ENCODE data around the gene CYTH3. TPM values are rescaled to one million over a fixed set of nuclear protein-coding genes. Genes with fewer than 3 reads are reported as not detected.

The CYTH3 gene
- total and polyA plus RNA-seq, 9 of the 15 experiments (the other 6 are each of a cell fraction or from before 2014, with no cell fraction given): 0.25 to 15.2 (median 11.4) TPM

GRCh38 chr7:6271694-6272440 lies 557 bp downstream of the CYTH3 start (continued):
- TF ChIP-seq DLX4 (CRISPR knock-in tag; IDR thresholded peaks at IDR 0.05) (no peak), KAT8 (IDR thresholded peaks at IDR 0.05; ENCODE audit: low read depth) (no peak), L3MBTL2 (IDR thresholded peaks at IDR 0.05) (0 out of 2 replicates have a peak, but pooled peaks have one; percentile 10), ZNF124 (CRISPR knock-in tag; IDR thresholded peaks at IDR 0.05) (no peak), SAFB2 (IDR thresholded peaks at IDR 0.05; ENCODE audit: borderline replicate concordance, low read depth, low read length, severe bottlenecking) (no peak), ZEB2 (IDR thresholded peaks at IDR 0.05) (0 out of 2 replicates have a peak, but pooled peaks have one; percentile 39), STAT5A (IDR thresholded peaks at IDR 0.05; ENCODE audit: borderline replicate concordance, low read length) (no peak), E2F6 (IDR thresholded peaks at IDR 0.05; ENCODE audit: borderline replicate concordance in 1 of 2, extremely low read depth in 1 of 2, insufficient read depth in 1 of 2, insufficient read length in 1 of 2, low read depth in 1 of 2, low read length in 1 of 2, poor library complexity in 1 of 2, severe bottlenecking in 1 of 2) (peak in 1 of 2 experiments; percentile 4), ZNF134 (CRISPR knock-in tag; conservative IDR thresholded peaks at IDR 0.05) (no peak), DNMT1 (IDR thresholded peaks at IDR 0.05) (no peak), BRCA1 (IDR thresholded peaks at IDR 0.05) (no peak), BRCA1 (CRISPR knock-in tag; IDR thresholded peaks at IDR 0.05) (no peak), STAG1 (CRISPR knock-in tag; IDR thresholded peaks at IDR 0.05; ENCODE audit: borderline replicate concordance) (no peak), PML (IDR thresholded peaks at IDR 0.05; ENCODE audit: low read length) (no peak), FOXP1 (CRISPR knock-in tag; IDR thresholded peaks at IDR 0.05) (no peak), HNRNPUL1 (IDR thresholded peaks at IDR 0.05; ENCODE audit: low read length) (no peak), NFE2 (IDR thresholded peaks at IDR 0.05; ENCODE audit: low read depth) (no peak)
- TF ChIP-seq, protein P1, sequence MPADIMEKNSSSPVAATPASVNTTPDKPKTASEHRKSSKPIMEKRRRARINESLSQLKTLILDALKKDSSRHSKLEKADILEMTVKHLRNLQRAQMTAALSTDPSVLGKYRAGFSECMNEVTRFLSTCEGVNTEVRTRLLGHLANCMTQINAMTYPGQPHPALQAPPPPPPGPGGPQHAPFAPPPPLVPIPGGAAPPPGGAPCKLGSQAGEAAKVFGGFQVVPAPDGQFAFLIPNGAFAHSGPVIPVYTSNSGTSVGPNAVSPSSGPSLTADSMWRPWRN (IDR thresholded peaks at IDR 0.05; ENCODE audit: low read depth): no peak
- TF ChIP-seq, protein P2, sequence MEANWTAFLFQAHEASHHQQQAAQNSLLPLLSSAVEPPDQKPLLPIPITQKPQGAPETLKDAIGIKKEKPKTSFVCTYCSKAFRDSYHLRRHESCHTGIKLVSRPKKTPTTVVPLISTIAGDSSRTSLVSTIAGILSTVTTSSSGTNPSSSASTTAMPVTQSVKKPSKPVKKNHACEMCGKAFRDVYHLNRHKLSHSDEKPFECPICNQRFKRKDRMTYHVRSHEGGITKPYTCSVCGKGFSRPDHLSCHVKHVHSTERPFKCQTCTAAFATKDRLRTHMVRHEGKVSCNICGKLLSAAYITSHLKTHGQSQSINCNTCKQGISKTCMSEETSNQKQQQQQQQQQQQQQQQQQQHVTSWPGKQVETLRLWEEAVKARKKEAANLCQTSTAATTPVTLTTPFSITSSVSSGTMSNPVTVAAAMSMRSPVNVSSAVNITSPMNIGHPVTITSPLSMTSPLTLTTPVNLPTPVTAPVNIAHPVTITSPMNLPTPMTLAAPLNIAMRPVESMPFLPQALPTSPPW (CRISPR knock-in tag; IDR thresholded peaks at IDR 0.05): no peak; the same call in 1 of the 2 replicates

Measured in K562 (cell line).